HG03342 (cell line): ENCODE data around the gene PCDHGA1.
A peak's percentile ranks its signal among the peaks of the same experiment; 100 is the strongest.
"Not testable (repeated sequence)": the region's sequence is repeated elsewhere in the genome, so short reads cannot be mapped to it uniquely, and the experiment has no call there.

Experiments used
- ATAC-seq: cut with Tn5 transposase; IDR thresholded peaks from one replicate; pipeline ENCODE4 v1.9.1; 2021; ENCODE audit warnings: mild to moderate bottlenecking, moderate library complexity; ENCODE audit not compliant: unreplicated experiment

Gene PCDHGA1

GRCh38 chr5:141375444-141376155, 45.3 kb downstream of the PCDHGA1 start:
- not testable (repeated sequence) for ATAC-seq

GRCh38 chr5:141382469-141383294, 52.4 kb downstream of the PCDHGA1 start, which contains the start of gene PCDHGA7:
Gene PCDHGA7, plus strand, starts transcription at chr5:141382742. Its CDS starts 158 bp downstream, at chr5:141382900.
- ATAC-seq = no peak

- no peak for ATAC-seq
These were observed 53.0 kb downstream of the PCDHGA1 start for GRCh38 chr5:141383345-141383744.

- ATAC-seq = no peak
These were observed 54.4 kb downstream of the PCDHGA1 start for GRCh38 chr5:141384471-141385267.

- ATAC-seq = peak; percentile 74
These were observed 57.4 kb downstream of the PCDHGA1 start, which contains the start of gene PCDHGB4 for GRCh38 chr5:141387557-141388311. Gene PCDHGB4, plus strand, starts transcription at chr5:141387698. Its CDS starts 187 bp downstream, at chr5:141387885.

GRCh38 chr5:141388661-141389060, 58.3 kb downstream of the PCDHGA1 start:
- ATAC-seq = no peak

GRCh38 chr5:141389153-141390042, 59.1 kb downstream of the PCDHGA1 start:
- no peak for ATAC-seq

- ATAC-seq = no peak
These were observed 62.3 kb downstream of the PCDHGA1 start, which contains the start of gene PCDHGA8 for GRCh38 chr5:141392429-141393198. Gene PCDHGA8, plus strand, starts transcription at chr5:141392633. Its CDS starts 181 bp downstream, at chr5:141392814.

GRCh38 chr5:141393267-141393666, 63.0 kb downstream of the PCDHGA1 start:
- no peak for ATAC-seq

- not testable (repeated sequence) for ATAC-seq
These were observed 64.3 kb downstream of the PCDHGA1 start for GRCh38 chr5:141394401-141395187.

GRCh38 chr5:141397756-141398551, 67.6 kb downstream of the PCDHGA1 start, which contains the start of gene PCDHGB5:
Gene PCDHGB5, plus strand, starts transcription at chr5:141397947. Its CDS starts 181 bp downstream, at chr5:141398128.
- peak; percentile 90 for ATAC-seq

GRCh38 chr5:141398608-141399007, 68.3 kb downstream of the PCDHGA1 start:
- no peak for ATAC-seq

- ATAC-seq = no peak
These were observed 69.4 kb downstream of the PCDHGA1 start for GRCh38 chr5:141399555-141400258.

- ATAC-seq = no peak
These were observed 72.4 kb downstream of the PCDHGA1 start, which contains the start of gene PCDHGA9 for GRCh38 chr5:141402553-141403243. Gene PCDHGA9, plus strand, starts transcription at chr5:141402778. Its CDS starts 175 bp downstream, at chr5:141402953.

GRCh38 chr5:141403387-141403786, 73.1 kb downstream of the PCDHGA1 start:
- no peak for ATAC-seq
